Pons (tissue), 1 donor: ENCODE results near the gene IRF7.

Experiments used
- DNase-seq: peaks from one replicate; pipeline ENCODE4 v3.0.0-alpha.2; 2016; ENCODE audit warnings: low spot score

Gene IRF7

DNA sequence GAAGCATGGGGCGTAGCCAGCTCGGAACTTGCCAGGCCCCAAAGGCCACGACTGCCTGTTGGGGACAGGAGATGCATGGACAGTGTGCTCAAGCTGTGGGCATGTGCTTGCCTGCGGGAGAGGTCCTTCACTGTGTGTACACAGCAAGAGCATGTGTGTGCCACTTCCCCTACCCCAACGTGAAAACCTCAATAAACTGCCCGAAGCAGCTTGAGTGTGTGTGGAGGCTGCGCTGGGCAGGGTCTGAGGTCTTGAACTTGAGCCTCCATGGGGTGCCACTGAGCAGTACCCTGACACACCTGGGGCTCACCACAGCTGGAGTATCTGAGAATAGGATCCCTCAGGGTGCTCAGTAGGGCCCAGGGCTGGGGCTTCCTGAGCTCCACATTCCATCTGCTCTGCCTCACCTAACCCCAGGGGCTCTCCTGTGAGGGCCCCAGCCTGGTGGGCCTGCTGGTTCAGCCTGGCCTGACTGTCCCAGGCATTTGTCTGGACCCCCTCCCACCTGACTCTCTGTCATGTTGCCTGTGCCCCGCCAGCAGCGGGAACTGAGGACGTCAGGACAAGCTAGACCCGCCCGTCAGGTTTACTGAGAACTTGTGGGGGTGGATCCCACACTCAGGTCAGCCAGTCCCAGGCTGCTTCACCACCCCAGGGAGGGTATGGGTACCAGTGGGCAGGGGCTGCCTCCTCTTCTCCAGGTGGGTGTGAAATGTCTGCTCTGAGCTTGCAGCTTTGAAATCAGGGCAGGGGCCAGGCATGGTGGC is 51.8 kb downstream of the IRF7 start:
- DNase-seq, result no peak

DNA sequence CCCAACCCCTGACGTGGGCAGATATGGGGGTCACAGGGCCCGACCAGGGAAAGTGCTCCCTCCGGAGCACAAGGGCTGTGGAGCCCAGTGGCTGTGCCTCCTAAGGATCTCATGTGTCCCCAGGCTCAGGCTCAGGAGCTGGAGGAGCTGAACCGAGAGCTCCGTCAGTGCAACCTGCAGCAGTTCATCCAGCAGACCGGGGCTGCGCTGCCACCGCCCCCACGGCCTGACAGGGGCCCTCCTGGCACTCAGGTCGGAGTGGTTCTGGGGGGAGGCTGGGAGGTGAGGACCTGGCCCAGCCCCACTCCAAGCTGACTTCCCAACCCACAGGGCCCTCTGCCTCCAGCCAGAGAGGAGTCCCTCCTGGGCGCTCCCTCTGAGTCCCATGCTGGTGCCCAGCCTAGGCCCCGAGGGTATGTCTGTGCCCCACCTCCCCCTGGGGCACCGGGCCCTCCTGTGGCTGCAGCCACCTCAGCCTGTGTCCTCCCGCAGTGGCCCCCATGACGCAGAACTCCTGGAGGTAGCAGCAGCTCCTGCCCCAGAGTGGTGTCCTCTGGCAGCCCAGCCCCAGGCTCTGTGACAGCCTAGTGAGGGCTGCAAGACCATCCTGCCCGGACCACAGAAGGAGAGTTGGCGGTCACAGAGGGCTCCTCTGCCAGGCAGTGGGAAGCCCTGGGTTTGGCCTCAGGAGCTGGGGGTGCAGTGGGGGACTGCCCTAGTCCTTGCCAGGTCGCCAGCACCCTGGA is 52.5 kb downstream of the IRF7 start:
- no peak for DNase-seq
